HepG2 (cell line): ENCODE results near the gene SCGB1C2. TPM values are rescaled to one million over a fixed set of nuclear protein-coding genes. Genes with fewer than 3 reads are reported as not detected.

Source experiments
- ATAC-seq: fragments of 200-7000 bp; cut with Tn5 transposase; 3 replicates; pipeline ENCODE4 v1.9.1; 2020; ENCODE audit warnings: mild to moderate bottlenecking, moderate library complexity
- BruUV-seq: library from RNA; stranded (reverse); fragments of 400-500 nt; replicated peaks from 2 replicates; lab custom pipeline; 2021; lab: Mats Ljungman, UMichigan
- CTCF ChIA-PET: fragments of 300-600 bp; formaldehyde crosslinking; extraction: SDS; loops from one replicate; lab custom pipeline; 2021; ENCODE audit warnings: low total read pairs, inconsistent platforms, low intra/inter-chr PET ratio; lab: Yijun Ruan, JAX
- POLR2A ChIA-PET: fragments of 350-600 bp; sonication (Branson Sonifier 250); formaldehyde crosslinking; loops from one replicate; lab custom pipeline; 2020; ENCODE audit warnings: antibody characterized with exemption, inconsistent platforms; lab: Yijun Ruan, JAX
- DNase-seq: peaks from one replicate; pipeline ENCODE4 v3.0.0-alpha.2; 2015; ENCODE audit warnings: low spot score
- FAIRE-seq: peaks from 3 replicates; lab custom pipeline; 2011; peaks lifted over from hg19 to GRCh38; lab: Jason Lieb, UNC
- H2AFZ ChIP-seq: one replicate; pipeline ENCODE4 v1.6.1; 2011; ENCODE audit warnings: low read length, inconsistent platforms
- H3K27ac ChIP-seq: fragments of 300-600 bp; 3 replicates; pipeline ENCODE4 v1.8.0; 2011; ENCODE audit warnings: mixed run types, mild to moderate bottlenecking, mixed read lengths, low read length, inconsistent platforms; ENCODE audit not compliant: insufficient read depth; ENCODE audit errors: extremely low read length
- H3K27me3 ChIP-seq, 2 experiments: fragments of 200-600 bp in 1 of 2; 2 replicates in 1 of 2; 3 replicates in 1 of 2; pipeline versions ENCODE4 v1.6.0 to v1.8.0; 2011; ENCODE audit warnings: low read length in 2 of 2, mild to moderate bottlenecking in 2 of 2, moderate library complexity in 2 of 2, inconsistent platforms in 1 of 2; ENCODE audit not compliant: insufficient read depth in 2 of 2, control insufficient read depth in 1 of 2
- H3K36me3 ChIP-seq, 2 experiments: fragments of 200-600 bp in 1 of 2; replicated peaks in 1 of 2; 2 replicates in 1 of 2; 3 replicates in 1 of 2; pipeline versions ENCODE4 v1.5.1 to v1.8.0; 2011; ENCODE audit warnings: low read length in 2 of 2, inconsistent platforms in 1 of 2; ENCODE audit not compliant: insufficient read depth in 2 of 2, control insufficient read depth in 1 of 2
- H3K4me1 ChIP-seq: 2 replicates; pipeline ENCODE4 v1.5.1; 2012; ENCODE audit warnings: low read length, inconsistent platforms; ENCODE audit not compliant: insufficient read depth
- H3K4me2 ChIP-seq: 2 replicates; pipeline ENCODE4 v1.6.0; 2011; ENCODE audit warnings: low read depth, low read length, inconsistent platforms
- H3K4me3 ChIP-seq, 3 experiments: fragments of 200-600 bp in 1 of 3; sonication (generic), shearing (Covaris generic) in 1 of 3; replicated peaks in 1 of 3; 2 replicates each; pipeline ENCODE4 v1.5.1; 2011 to 2016; ENCODE audit warnings: low read length in 3 of 3, inconsistent platforms in 2 of 3, low read depth in 2 of 3, mild to moderate bottlenecking in 2 of 3, control low read depth in 1 of 3, mixed read lengths in 1 of 3; ENCODE audit not compliant: insufficient read depth in 1 of 3
- H3K79me2 ChIP-seq: one replicate; pipeline ENCODE4 v1.6.1; 2011; ENCODE audit warnings: low read length, inconsistent platforms; ENCODE audit not compliant: insufficient read depth
- H3K9ac ChIP-seq: 2 replicates; pipeline ENCODE4 v1.6.0; 2011; ENCODE audit warnings: mild to moderate bottlenecking, low read depth, low read length, inconsistent platforms; ENCODE audit not compliant: insufficient read depth
- H3K9me3 ChIP-seq: 2 replicates; pipeline ENCODE4 v1.5.1; 2012; ENCODE audit warnings: mild to moderate bottlenecking, low read length
- H4K20me1 ChIP-seq: 2 replicates; pipeline ENCODE4 v1.6.0; 2011; ENCODE audit warnings: inconsistent platforms, mild to moderate bottlenecking, low read length, moderate library complexity; ENCODE audit not compliant: insufficient read depth
- IKZF4 ChIP-seq: sonication (generic); formaldehyde crosslinking; IDR thresholded peaks from 2 replicates; pipeline ENCODE4 v1.5.1; 2020; ENCODE audit warnings: borderline replicate concordance, mild to moderate bottlenecking, low read depth, missing genetic modification reagents; ENCODE audit errors: not compliant biosample characterization
- KLF6 ChIP-seq: IDR thresholded peaks from 2 replicates; pipeline ENCODE4 v1.8.0; 2016; ENCODE audit warnings: missing biosample characterization, missing genetic modification reagents
- PRMT3 ChIP-seq: sonication (generic); formaldehyde crosslinking; IDR thresholded peaks from 2 replicates; pipeline ENCODE4 v1.8.1; 2022; ENCODE audit warnings: low read depth, mild to moderate bottlenecking, moderate library complexity, missing genetic modification reagents, borderline replicate concordance
- SMC3 ChIP-seq: IDR thresholded peaks from 2 replicates; pipeline ENCODE4 v1.6.1; 2011; ENCODE audit warnings: low read length, improper control_type of control experiment
- STAG1 ChIP-seq: sonication (generic); formaldehyde crosslinking; IDR thresholded peaks from 2 replicates; pipeline ENCODE4 v1.4.0; 2020; ENCODE audit warnings: missing genetic modification reagents
- ZBTB7A ChIP-seq: sonication (generic); formaldehyde crosslinking; IDR thresholded peaks from 2 replicates; pipeline ENCODE4 v1.8.0; 2022; ENCODE audit warnings: mild to moderate bottlenecking, missing genetic modification reagents
- ZNF562 ChIP-seq: sonication (generic); formaldehyde crosslinking; IDR thresholded peaks from 2 replicates; pipeline ENCODE4 v1.8.0; 2022; ENCODE audit warnings: missing genetic modification reagents, borderline replicate concordance
- ZNF569 ChIP-seq: sonication (generic); formaldehyde crosslinking; IDR thresholded peaks from 2 replicates; pipeline ENCODE4 v1.5.0; 2020; ENCODE audit warnings: mild to moderate bottlenecking, missing genetic modification reagents, moderate library complexity, borderline replicate concordance
- ZNF607 ChIP-seq: sonication (generic); formaldehyde crosslinking; IDR thresholded peaks from 2 replicates; pipeline ENCODE4 v1.5.1; 2020; ENCODE audit warnings: missing genetic modification reagents, mild to moderate bottlenecking, borderline replicate concordance
- WGBS: methylation state at CpG from one replicate; pipeline ENCODE4 v1.1.6; 2017; ENCODE audit warnings: low lambda C conversion rate; 5-methylcytosine and 5-hydroxymethylcytosine counted together
- in situ Hi-C: cut with HindIII; loops from 2 replicates; pipeline ENCODE4 v1.10.0; 2017; ENCODE audit warnings: low pct_unique_long_range_greater_than_20kb; ENCODE audit not compliant: extremely low pct_ligation_motif_present
- intact Hi-C: fragments of 100-400 bp; cut with micrococcal nuclease; formaldehyde crosslinking; loops from one replicate; pipeline ENCODE4 v1.10.0; 2022; ENCODE audit not compliant: unreplicated experiment
- polyA plus RNA-seq, 8 experiments: library from polyadenylated mRNA; depleted of rRNA in 3 of 8; stranded (reverse) in 7 of 8; unstranded in 1 of 8; fragments of >200 nt; fragmentation: Illumina TruSeq in 4 of 8; extraction: Trizol in 4 of 8; gene quantifications; 2 replicates each; pipeline versions ENCODE4 v1.2.1 to v1.2.3, GENCODE V29; 2011 to 2016; ENCODE audit warnings: low read depth in 4 of 8, missing spikeins in 1 of 8, mixed read lengths in 1 of 8; ENCODE audit not compliant: insufficient read depth in 1 of 8
- total RNA-seq, 5 experiments: library from RNA; depleted of rRNA; stranded (reverse); fragments of >200 nt; fragmentation: Illumina TruSeq; extraction: Trizol; gene quantifications; 2 replicates each; pipeline ENCODE4 v1.2.3, GENCODE V29; 2016; ENCODE audit warnings: low read depth in 1 of 5
- TF ChIP-seq, protein P1 (sequence below): sonication (generic); formaldehyde crosslinking; IDR thresholded peaks from 2 replicates; pipeline ENCODE4 v1.5.0; 2020; ENCODE audit warnings: mild to moderate bottlenecking, missing genetic modification reagents, moderate library complexity

Gene SCGB1C2
- total and polyA plus RNA-seq, 2 of the 13 experiments (the other 11 are each of a cell fraction or from before 2014, with no cell fraction given), result not detected

DNA sequence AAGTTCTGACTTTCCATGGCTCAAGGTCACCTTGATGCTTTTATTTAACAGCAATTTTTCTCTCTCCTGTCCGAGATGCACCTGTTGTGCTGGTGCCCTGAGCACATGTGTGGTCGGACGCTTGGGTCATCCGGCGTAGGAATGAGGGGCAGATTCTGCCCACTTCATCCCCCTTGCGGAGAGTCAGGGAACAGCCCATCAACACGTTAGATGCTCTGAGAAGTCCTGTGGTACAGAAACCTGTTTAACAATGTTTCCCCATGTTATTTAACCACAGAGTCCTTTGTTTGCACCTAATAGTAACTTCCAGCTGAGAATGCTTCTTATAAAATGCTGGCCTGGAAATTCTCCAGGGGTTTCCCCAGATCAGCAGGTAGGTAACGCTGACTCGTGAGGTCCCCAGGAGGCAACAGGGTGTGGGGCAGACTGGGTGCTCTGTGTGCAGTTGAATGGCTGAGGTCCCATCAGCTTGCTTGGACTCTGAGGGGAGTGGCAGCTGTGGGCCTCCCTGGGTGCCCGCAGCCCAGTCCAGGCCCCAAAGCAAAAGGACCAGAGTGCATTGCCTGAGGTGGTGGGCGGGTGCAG lies 26.2 kb downstream of the SCGB1C2 start:
- POLR2A ChIA-PET, result no interaction called here
- CTCF ChIA-PET, result interaction anchor here (1.5 to 4.8 kb wide), 3 partner anchors 19 to 223 kb away, joined by 5 to 69 read pairs (median 13); no protein-coding TSS in a partner anchor
- Histone ChIP-seq H3K9ac (no peak overlapping the region), H4K20me1 (no peaks in the 10 kb centered on the region), H3K4me1 (no peaks in the 10 kb centered on the region), H3K9me3 (no peaks in the 10 kb centered on the region), H3K27ac (no peak overlapping the region), H2AFZ (no peak overlapping the region), H3K79me2 (no peaks in the 10 kb centered on the region), H3K27me3 (peaks cover 8 to 39% of the 10 kb centered on the region in 2 experiments; a peak in 4 of 5 replicates), H3K36me3 (no peaks in the 10 kb centered on the region), H3K4me3 (no peak overlapping the region), H3K4me2 (no peak overlapping the region)
- DNase-seq, result peak; percentile 21
- peak; percentile 78 for ATAC-seq
- in situ Hi-C loops (no loop called here), intact Hi-C loops (loop anchor here (2.0 kb wide), 1 partner anchor 19 kb away; no protein-coding TSS in a partner anchor)
- BruUV-seq, result no TSS peak
- 32% methylated on average over 9 of the region's 11 CpGs for WGBS
- FAIRE-seq, result peak; percentile 23
- TF ChIP-seq IKZF4 (CRISPR knock-in tag) (no peak), ZNF569 (CRISPR knock-in tag) (no peak), PRMT3 (CRISPR knock-in tag) (no peak), ZNF607 (no peak), KLF6 (CRISPR knock-in tag) (no peak), ZBTB7A (CRISPR knock-in tag) (no peak), ZNF562 (CRISPR knock-in tag) (no peak), SMC3 (peak; percentile 65), STAG1 (peak; percentile 48)
- TF ChIP-seq, protein P1, sequence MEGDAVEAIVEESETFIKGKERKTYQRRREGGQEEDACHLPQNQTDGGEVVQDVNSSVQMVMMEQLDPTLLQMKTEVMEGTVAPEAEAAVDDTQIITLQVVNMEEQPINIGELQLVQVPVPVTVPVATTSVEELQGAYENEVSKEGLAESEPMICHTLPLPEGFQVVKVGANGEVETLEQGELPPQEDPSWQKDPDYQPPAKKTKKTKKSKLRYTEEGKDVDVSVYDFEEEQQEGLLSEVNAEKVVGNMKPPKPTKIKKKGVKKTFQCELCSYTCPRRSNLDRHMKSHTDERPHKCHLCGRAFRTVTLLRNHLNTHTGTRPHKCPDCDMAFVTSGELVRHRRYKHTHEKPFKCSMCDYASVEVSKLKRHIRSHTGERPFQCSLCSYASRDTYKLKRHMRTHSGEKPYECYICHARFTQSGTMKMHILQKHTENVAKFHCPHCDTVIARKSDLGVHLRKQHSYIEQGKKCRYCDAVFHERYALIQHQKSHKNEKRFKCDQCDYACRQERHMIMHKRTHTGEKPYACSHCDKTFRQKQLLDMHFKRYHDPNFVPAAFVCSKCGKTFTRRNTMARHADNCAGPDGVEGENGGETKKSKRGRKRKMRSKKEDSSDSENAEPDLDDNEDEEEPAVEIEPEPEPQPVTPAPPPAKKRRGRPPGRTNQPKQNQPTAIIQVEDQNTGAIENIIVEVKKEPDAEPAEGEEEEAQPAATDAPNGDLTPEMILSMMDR (CRISPR knock-in tag), result peak; percentile 70
